GM06990 (cell line): ENCODE results near the gene ZNF236.
"Not testable (repeated sequence)": the region's sequence is repeated elsewhere in the genome, so short reads cannot be mapped to it uniquely, and the experiment has no call there.

Source experiments
- DNase-seq: peaks from one replicate; pipeline ENCODE4 v3.0.0-alpha.2; 2011; ENCODE audit not compliant: insufficient read length; ENCODE audit errors: extremely low read depth
- H3K27me3 ChIP-seq: replicated peaks from 2 replicates; pipeline ENCODE4 v1.6.0; 2011; ENCODE audit warnings: low read length; ENCODE audit not compliant: control insufficient read depth, insufficient read depth
- H3K36me3 ChIP-seq: 2 replicates; pipeline ENCODE4 v1.5.1; 2011; ENCODE audit warnings: low read length; ENCODE audit not compliant: control insufficient read depth, insufficient read depth
- H3K4me3 ChIP-seq: replicated peaks from 2 replicates; pipeline ENCODE4 v1.5.1; 2011; ENCODE audit warnings: low read depth, mild to moderate bottlenecking, control low read depth, low read length
- CTCF ChIP-seq: IDR thresholded peaks from 2 replicates; pipeline ENCODE4 v1.5.1; 2011; ENCODE audit warnings: low read length, control low read depth, mild to moderate bottlenecking, inconsistent platforms; ENCODE audit not compliant: insufficient read depth, poor library complexity, severe bottlenecking

The ZNF236 gene

GRCh38 chr18:76822506-76823160 is at the start of gene ZNF236:
Gene ZNF236 (plus strand): TSS chr18:76822557. CDS start chr18:76822608, 51 bp downstream.
- TF ChIP-seq CTCF, result no peak
- Histone ChIP-seq H3K27me3 (no peaks in the 10 kb centered on the region), H3K4me3 (peak within 1 kb of the TSS; percentile 94), H3K36me3 (no peaks in the 10 kb centered on the region)
- peak; percentile 87 for DNase-seq

- Histone ChIP-seq H3K4me3 (no peak overlapping the region), H3K36me3 (no peaks in the 10 kb centered on the region), H3K27me3 (0 out of 2 replicates have a peak, but pooled peaks cover 1% of the 10 kb centered on the region)
- no peak for DNase-seq
- TF ChIP-seq CTCF, result no peak
Observed at GRCh38 chr18:76772665-76773064, 49.7 kb upstream of the ZNF236 start.

DNA sequence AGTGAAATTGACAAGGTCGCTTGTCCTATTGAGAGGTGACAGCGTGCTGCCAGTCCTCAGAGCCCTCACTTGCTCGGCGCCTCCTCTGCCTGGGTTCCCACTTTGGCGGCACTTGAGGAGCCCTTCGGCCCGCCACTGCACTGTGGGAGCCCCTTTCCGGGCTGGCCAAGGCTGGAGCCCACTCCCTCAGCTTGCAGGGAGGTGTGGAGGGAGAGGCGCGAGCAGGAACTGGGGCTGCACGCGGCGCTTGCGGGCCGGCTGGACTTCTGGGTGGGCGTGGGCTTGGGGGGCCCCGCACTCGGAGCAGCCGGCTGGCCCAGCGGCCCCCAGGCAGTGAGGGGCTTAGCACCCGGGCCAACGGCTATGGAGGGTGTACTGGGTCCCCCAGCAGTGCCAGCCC is 45.3 kb upstream of the ZNF236 start:
- not testable (repeated sequence) for H3K36me3 ChIP-seq, H3K4me3 ChIP-seq, DNase-seq, H3K27me3 ChIP-seq

DNA sequence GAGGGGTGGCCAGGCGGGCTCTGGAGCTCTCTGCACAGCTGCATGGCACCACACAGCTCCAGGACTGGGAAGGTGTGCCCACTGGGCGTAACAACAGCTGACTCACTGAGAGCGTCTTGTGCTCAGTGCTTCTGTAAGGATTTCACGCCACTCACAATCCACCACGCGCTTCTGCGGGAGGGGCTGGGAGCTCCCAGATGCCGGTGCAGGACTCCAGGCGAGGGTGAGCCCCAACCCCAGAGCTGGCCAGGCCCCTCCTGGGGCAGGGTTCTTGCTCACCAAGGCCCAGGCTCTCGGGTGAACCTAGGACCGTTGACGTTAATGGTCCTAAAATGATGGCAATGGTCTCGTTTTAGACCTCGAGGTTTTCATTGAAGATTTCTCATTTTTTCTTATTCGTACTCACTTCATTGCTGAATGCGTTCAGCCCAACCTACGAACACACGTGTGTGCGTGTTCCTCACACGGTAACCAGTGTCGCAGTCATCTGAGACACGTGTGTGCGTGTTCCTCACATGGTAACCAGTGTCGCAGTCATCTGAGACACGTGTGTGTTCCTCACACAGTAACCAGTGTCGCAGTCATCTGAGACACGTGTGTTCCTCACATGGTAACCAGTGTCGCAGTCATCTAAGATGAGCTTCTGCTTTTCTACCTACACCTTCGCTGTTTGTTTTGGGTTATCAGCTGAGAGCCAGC is 38.4 kb upstream of the ZNF236 start:
- Histone ChIP-seq H3K36me3 (no peaks in the 10 kb centered on the region), H3K27me3 (peaks cover 3% of the 10 kb centered on the region), H3K4me3 (no peak overlapping the region)
- no peak for DNase-seq
- no peak for TF ChIP-seq CTCF

GRCh38 chr18:76785872-76786271 is 36.5 kb upstream of the ZNF236 start:
- no peak overlapping the region for H3K4me3 ChIP-seq
- H3K36me3 ChIP-seq, result no peaks in the 10 kb centered on the region
- no peak for DNase-seq
- no peak for TF ChIP-seq CTCF
- peaks cover 1% of the 10 kb centered on the region; the same call in 1 of the 2 replicates for H3K27me3 ChIP-seq

DNA sequence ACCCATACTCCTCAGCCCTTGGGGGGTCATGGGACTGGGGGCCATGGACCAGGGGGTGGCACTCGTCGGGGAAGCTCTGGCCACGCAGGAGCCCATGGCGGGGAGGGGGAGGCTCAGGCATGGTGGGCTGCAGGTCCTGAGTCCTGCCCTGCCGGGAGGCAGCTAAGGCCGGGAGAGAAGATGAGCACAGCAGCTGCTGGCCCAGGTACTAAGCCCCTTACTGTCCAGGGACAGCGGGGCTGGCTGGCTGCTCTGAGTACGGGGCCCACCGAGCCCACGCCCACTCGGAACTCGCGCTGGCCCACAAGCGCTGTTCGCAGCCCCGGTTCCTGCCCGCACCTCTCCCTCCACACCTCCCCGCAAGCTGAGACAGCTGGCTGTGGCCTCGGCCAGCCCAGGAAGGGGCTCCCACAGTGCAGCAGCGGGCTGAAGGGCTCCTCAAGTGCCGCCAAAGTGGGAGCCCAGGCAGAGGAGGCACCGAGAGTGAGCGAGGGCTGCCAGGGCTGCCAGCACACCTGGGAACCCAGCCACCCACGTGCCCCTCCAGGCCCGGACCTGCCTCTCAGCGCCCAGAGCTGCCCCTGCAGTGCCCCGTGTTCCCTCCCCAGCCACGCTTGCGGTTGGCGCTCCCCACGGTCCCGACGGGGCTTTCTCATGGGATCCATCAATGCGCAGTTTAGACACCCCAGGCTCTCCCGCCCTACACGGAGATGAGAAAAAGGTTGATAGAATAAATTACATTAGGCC is 33.6 kb upstream of the ZNF236 start:
- Histone ChIP-seq H3K36me3 (no peaks in the 10 kb centered on the region), H3K27me3 (peaks cover 1% of the 10 kb centered on the region; the same call in 1 of the 2 replicates), H3K4me3 (no peak overlapping the region)
- no peak for DNase-seq
- TF ChIP-seq CTCF, result no peak
